Peyer's patch (tissue), 4 donors: ENCODE data around the gene KLHDC9. TPM values are rescaled to one million over a fixed set of nuclear protein-coding genes. Genes with fewer than 3 reads are reported as not detected.

Experiments used
- DNase-seq, 3 donors: peaks; one replicate each; pipeline ENCODE4 v3.0.0-alpha.2; 2017 to 2019
- H3K27ac ChIP-seq, 4 donors: fragments of 200-600 bp; sonication (generic); one replicate each; pipeline ENCODE4 v1.5.1; 2016 to 2019
- H3K27me3 ChIP-seq, 2 donors: fragments of 200-600 bp; sonication (generic); one replicate each; pipeline ENCODE4 v1.5.1; 2019
- H3K36me3 ChIP-seq, 3 donors: fragments of 200-600 bp; sonication (generic); one replicate each; pipeline ENCODE4 v1.5.1; 2016 to 2019
- H3K4me1 ChIP-seq, 4 donors: fragments of 200-600 bp; sonication (generic); one replicate each; pipeline ENCODE4 v1.5.1; 2016 to 2019
- H3K4me3 ChIP-seq, 4 donors: fragments of 200-600 bp; sonication (generic); 1 replicate in 3 of 4; 2 replicates in 1 of 4; pipeline ENCODE4 v1.5.1; 2016 to 2019; ENCODE audit warnings: mild to moderate bottlenecking in 1 of 4
- H3K9me3 ChIP-seq, 4 donors: fragments of 200-600 bp; sonication (generic); one replicate each; pipeline ENCODE4 v1.5.1; 2016 to 2019; ENCODE audit warnings: mild to moderate bottlenecking in 1 of 4
- CTCF ChIP-seq, 6 experiments: fragments of 450-650 bp in 4 of 6; fragments of 200-600 bp in 2 of 6; sonication (generic) in 1 of 6; IDR thresholded peaks; one replicate each; pipeline ENCODE4 v1.5.1; 2017 to 2019; ENCODE audit warnings: antibody characterized with exemption in 6 of 6, mild to moderate bottlenecking in 3 of 6, moderate library complexity in 1 of 6
- POLR2A ChIP-seq, 2 donors: fragments of 450-650 bp; IDR thresholded peaks; one replicate each; pipeline ENCODE4 v1.5.1; 2017; ENCODE audit warnings: antibody characterized with exemption in 2 of 2, mild to moderate bottlenecking in 2 of 2, moderate library complexity in 2 of 2
- total RNA-seq, 4 donors: library from RNA; depleted of rRNA; stranded (reverse); fragments of >200 nt; gene quantifications; one replicate each; pipeline ENCODE4 v1.1.0, GENCODE V29; 2016

The KLHDC9 gene
- total RNA-seq, 4 donors from 2014 or later, result 2.1 to 4.8 (median 2.4) TPM; not detected in 1

- H3K4me3 ChIP-seq, result no peak overlapping the region
- DNase-seq, result no peak
- no peak for TF ChIP-seq POLR2A (IDR thresholded peaks at IDR 0.05)
- no peak for TF ChIP-seq CTCF (IDR thresholded peaks at IDR 0.05)
- no peak overlapping the region for H3K27ac ChIP-seq
- no peaks in the 10 kb centered on the region for H3K27me3 ChIP-seq
- peaks cover 0 to 6% (median 0%) of the 10 kb centered on the region in 4 donors for H3K4me1 ChIP-seq
- H3K9me3 ChIP-seq, result no peaks in the 10 kb centered on the region
- no peaks in the 10 kb centered on the region for H3K36me3 ChIP-seq
Measured at GRCh38 chr1:161079436-161080110, 18.6 kb upstream of the KLHDC9 start.

- Histone ChIP-seq H3K4me3 (no peak overlapping the region), H3K27ac (no peak overlapping the region), H3K27me3 (no peaks in the 10 kb centered on the region), H3K4me1 (peaks cover 0 to 6% (median 0%) of the 10 kb centered on the region in 4 donors), H3K9me3 (no peaks in the 10 kb centered on the region), H3K36me3 (no peaks in the 10 kb centered on the region)
- TF ChIP-seq CTCF (IDR thresholded peaks at IDR 0.05) (no peak), POLR2A (IDR thresholded peaks at IDR 0.05) (no peak)
- no peak for DNase-seq
Measured at GRCh38 chr1:161080441-161081405, 17.4 kb upstream of the KLHDC9 start.

- Histone ChIP-seq H3K36me3 (no peaks in the 10 kb centered on the region), H3K27me3 (no peaks in the 10 kb centered on the region), H3K27ac (no peak overlapping the region), H3K4me3 (no peak overlapping the region), H3K9me3 (no peaks in the 10 kb centered on the region), H3K4me1 (peaks cover 0 to 10% (median 0%) of the 10 kb centered on the region in 4 donors)
- TF ChIP-seq CTCF (IDR thresholded peaks at IDR 0.05) (no peak), POLR2A (IDR thresholded peaks at IDR 0.05) (no peak)
- DNase-seq, result no peak
Measured at GRCh38 chr1:161081519-161081918, 16.6 kb upstream of the KLHDC9 start.

GRCh38 chr1:161082483-161082882 lies 15.7 kb upstream of the KLHDC9 start:
- Histone ChIP-seq H3K27ac (peak overlapping the region in 1 of 4 donors; percentile 68), H3K4me3 (no peak overlapping the region), H3K9me3 (no peaks in the 10 kb centered on the region), H3K4me1 (peaks cover 0 to 14% (median 0%) of the 10 kb centered on the region in 4 donors), H3K27me3 (no peaks in the 10 kb centered on the region), H3K36me3 (no peaks in the 10 kb centered on the region)
- TF ChIP-seq POLR2A (IDR thresholded peaks at IDR 0.05) (no peak), CTCF (IDR thresholded peaks at IDR 0.05) (no peak)
- DNase-seq, result no peak

GRCh38 chr1:161082996-161083747 lies 15.0 kb upstream of the KLHDC9 start:
- TF ChIP-seq CTCF (IDR thresholded peaks at IDR 0.05) (no peak), POLR2A (IDR thresholded peaks at IDR 0.05) (no peak)
- Histone ChIP-seq H3K4me1 (peaks cover 0 to 14% (median 0%) of the 10 kb centered on the region in 4 donors), H3K27me3 (no peaks in the 10 kb centered on the region), H3K9me3 (no peaks in the 10 kb centered on the region), H3K36me3 (no peaks in the 10 kb centered on the region), H3K4me3 (no peak overlapping the region), H3K27ac (peak overlapping the region in 1 of 4 donors; percentile 68)
- peak in 2 of 3 donors; percentile 80 to 87 for DNase-seq
